ENCODE measurements around the gene SBK2.

The SBK2 gene

GRCh38 chr19:55527197-55528029, 9.5 kb downstream of the SBK2 start:
- DNase-seq (ENCODE audit: low read depth), result no peak
- no peak overlapping the region for H3K4me3 ChIP-seq (ENCODE audit: low read depth, low read length)
- no peak for TF ChIP-seq MYC (IDR thresholded peaks at IDR 0.05; ENCODE audit: low read depth, low read length)
- no peak for TF ChIP-seq MAX (IDR thresholded peaks at IDR 0.05; ENCODE audit: low read depth, low read length)
- TF ChIP-seq POLR2A (IDR thresholded peaks at IDR 0.05; ENCODE audit: extremely low read depth, insufficient read length), result no peak
- no peak for TF ChIP-seq CTCF (IDR thresholded peaks at IDR 0.05; ENCODE audit: low read depth, low read length)

GRCh38 chr19:55526216-55527196, 10.4 kb downstream of the SBK2 start:
- no peak for DNase-seq (ENCODE audit: low read depth)
- no peak overlapping the region for H3K4me3 ChIP-seq (ENCODE audit: low read depth, low read length)
- no peak for TF ChIP-seq MYC (IDR thresholded peaks at IDR 0.05; ENCODE audit: low read depth, low read length)
- no peak for TF ChIP-seq MAX (IDR thresholded peaks at IDR 0.05; ENCODE audit: low read depth, low read length)
- TF ChIP-seq CTCF (IDR thresholded peaks at IDR 0.05; ENCODE audit: low read depth, low read length), result no peak
- no peak for TF ChIP-seq POLR2A (IDR thresholded peaks at IDR 0.05; ENCODE audit: extremely low read depth, insufficient read length)

GRCh38 chr19:55525289-55526101, 11.4 kb downstream of the SBK2 start:
- no peak for TF ChIP-seq MAX (IDR thresholded peaks at IDR 0.05; ENCODE audit: low read depth, low read length)
- no peak for TF ChIP-seq MYC (IDR thresholded peaks at IDR 0.05; ENCODE audit: low read depth, low read length)
- no peak for TF ChIP-seq CTCF (IDR thresholded peaks at IDR 0.05; ENCODE audit: low read depth, low read length)
- TF ChIP-seq POLR2A (IDR thresholded peaks at IDR 0.05; ENCODE audit: extremely low read depth, insufficient read length), result no peak

GRCh38 chr19:55520691-55521292, 16.1 kb downstream of the SBK2 start:
- no peak for DNase-seq (ENCODE audit: low read depth)
- TF ChIP-seq CTCF (IDR thresholded peaks at IDR 0.05; ENCODE audit: low read depth, low read length) (no peak), POLR2A (IDR thresholded peaks at IDR 0.05; ENCODE audit: extremely low read depth, insufficient read length) (no peak), MYC (IDR thresholded peaks at IDR 0.05; ENCODE audit: low read depth, low read length) (no peak), MAX (IDR thresholded peaks at IDR 0.05; ENCODE audit: low read depth, low read length) (no peak)
- H3K4me3 ChIP-seq (ENCODE audit: low read depth, low read length), result no peak overlapping the region

More at GRCh38 chr19:55525289-55526101, 11.4 kb downstream of the SBK2 start:
- DNase-seq (ENCODE audit: low read depth), result no peak
- no peak overlapping the region for H3K4me3 ChIP-seq (ENCODE audit: low read depth, low read length)

Measured in NB4 (cell line).